BLaER1 (cell line): ENCODE data around the gene FAM78B.

ENCODE experiments used
- H3K27ac ChIP-seq: shearing (Covaris generic); formaldehyde crosslinking; 2 replicates; pipeline ENCODE4 v1.8.1; 2022
- H3K27me3 ChIP-seq: shearing (Covaris generic); formaldehyde crosslinking; 2 replicates; pipeline ENCODE4 v1.8.1; 2022
- H3K36me3 ChIP-seq: shearing (Covaris generic); formaldehyde crosslinking; 2 replicates; pipeline ENCODE4 v1.8.1; 2022
- H3K4me1 ChIP-seq: shearing (Covaris generic); formaldehyde crosslinking; 2 replicates; pipeline ENCODE4 v1.8.1; 2022
- H3K4me2 ChIP-seq: shearing (Covaris generic); formaldehyde crosslinking; 2 replicates; pipeline ENCODE4 v1.8.1; 2022
- H3K4me3 ChIP-seq: shearing (Covaris generic); formaldehyde crosslinking; 2 replicates; pipeline ENCODE4 v1.8.1; 2022
- H3K9ac ChIP-seq: shearing (Covaris generic); formaldehyde crosslinking; 2 replicates; pipeline ENCODE4 v1.8.1; 2022
- H3K9me3 ChIP-seq: shearing (Covaris generic); formaldehyde crosslinking; 2 replicates; pipeline ENCODE4 v1.8.1; 2022
- H4K20me1 ChIP-seq: shearing (Covaris generic); formaldehyde crosslinking; 2 replicates; pipeline ENCODE4 v1.8.1; 2022
- Cebpa-rat ChIP-seq: shearing (Covaris generic); IDR thresholded peaks from 2 replicates; pipeline ENCODE4 v1.8.1; 2022

FAM78B gene

GRCh38 chr1:166127003-166127402 lies 39.8 kb downstream of the FAM78B start:
- no peak overlapping the region for H3K4me2 ChIP-seq
- H3K4me1 ChIP-seq = no peaks in the 10 kb centered on the region
- no peaks in the 10 kb centered on the region for H4K20me1 ChIP-seq
- no peak for TF ChIP-seq Cebpa-rat
- H3K9me3 ChIP-seq = no peaks in the 10 kb centered on the region
- no peaks in the 10 kb centered on the region for H3K27me3 ChIP-seq
- no peak overlapping the region for H3K27ac ChIP-seq
- no peaks in the 10 kb centered on the region for H3K36me3 ChIP-seq
- H3K9ac ChIP-seq = no peak overlapping the region
- H3K4me3 ChIP-seq = no peak overlapping the region

GRCh38 chr1:166122873-166123466 lies 43.8 kb downstream of the FAM78B start:
- no peak overlapping the region for H3K27ac ChIP-seq
- no peak overlapping the region for H3K4me2 ChIP-seq
- H3K27me3 ChIP-seq = no peaks in the 10 kb centered on the region
- no peaks in the 10 kb centered on the region for H3K36me3 ChIP-seq
- no peaks in the 10 kb centered on the region for H3K4me1 ChIP-seq
- H3K9me3 ChIP-seq = no peaks in the 10 kb centered on the region
- no peaks in the 10 kb centered on the region for H4K20me1 ChIP-seq
- H3K4me3 ChIP-seq = no peak overlapping the region
- no peak overlapping the region for H3K9ac ChIP-seq
- no peak for TF ChIP-seq Cebpa-rat

DNA sequence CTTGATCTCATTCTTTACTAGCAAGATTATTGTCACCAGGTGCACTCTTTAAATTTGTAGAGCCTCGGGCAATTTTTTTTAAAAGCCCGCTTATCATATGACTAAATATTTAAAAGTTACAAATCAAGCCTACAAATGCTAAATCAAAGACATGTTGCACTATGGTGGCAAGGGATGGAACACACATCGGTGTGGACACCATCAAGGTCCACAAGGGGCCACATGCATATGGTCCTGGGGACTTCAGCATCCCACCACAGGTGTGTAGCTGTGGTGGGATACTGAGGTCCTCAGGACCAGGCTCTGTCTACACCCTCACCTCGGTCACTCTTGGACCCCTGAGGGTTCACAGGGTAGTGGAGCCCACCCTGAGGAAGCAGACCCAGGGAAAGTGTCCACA lies 45.8 kb downstream of the FAM78B start:
- TF ChIP-seq Cebpa-rat = no peak
- H3K27me3 ChIP-seq = no peaks in the 10 kb centered on the region

GRCh38 chr1:166120281-166120680 lies 46.5 kb downstream of the FAM78B start:
- Histone ChIP-seq H3K9ac (no peak overlapping the region), H3K27me3 (no peaks in the 10 kb centered on the region), H4K20me1 (no peaks in the 10 kb centered on the region), H3K9me3 (no peaks in the 10 kb centered on the region), H3K4me3 (no peak overlapping the region), H3K4me1 (no peaks in the 10 kb centered on the region), H3K36me3 (no peaks in the 10 kb centered on the region), H3K27ac (no peak overlapping the region), H3K4me2 (no peak overlapping the region)
- no peak for TF ChIP-seq Cebpa-rat

More for the DNA sequence above, 45.8 kb downstream of the FAM78B start:
- no peak overlapping the region for H3K4me2 ChIP-seq
- H3K4me1 ChIP-seq = no peaks in the 10 kb centered on the region
- H3K9me3 ChIP-seq = no peaks in the 10 kb centered on the region
- no peaks in the 10 kb centered on the region for H3K36me3 ChIP-seq
- no peaks in the 10 kb centered on the region for H4K20me1 ChIP-seq
- H3K4me3 ChIP-seq = no peak overlapping the region
- no peak overlapping the region for H3K9ac ChIP-seq
- no peak overlapping the region for H3K27ac ChIP-seq

DNA sequence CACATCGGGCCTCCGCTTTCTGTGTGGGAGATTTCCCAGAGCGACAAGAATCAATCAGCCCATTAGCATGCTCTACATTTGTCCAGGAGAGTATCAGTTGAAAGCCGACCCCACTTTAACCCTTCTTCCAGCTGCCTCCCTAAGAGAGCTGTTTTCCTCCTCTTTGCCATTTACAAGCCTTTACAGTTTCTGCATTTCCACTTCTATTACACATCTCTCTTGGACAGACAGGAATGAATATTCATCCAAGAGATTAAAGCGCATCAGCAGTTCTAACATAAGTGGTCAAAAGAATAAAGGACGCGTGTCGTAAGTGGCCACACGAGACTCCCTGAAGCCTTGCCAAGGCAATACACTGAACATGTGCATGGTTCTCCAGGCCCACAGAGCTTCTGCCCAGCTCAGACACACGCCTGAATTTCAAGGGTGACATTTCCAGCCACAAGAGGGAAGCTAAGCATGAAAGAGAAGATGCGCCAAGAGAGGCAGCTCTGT lies 47.3 kb downstream of the FAM78B start:
- Histone ChIP-seq H3K9me3 (no peaks in the 10 kb centered on the region), H3K4me2 (no peak overlapping the region), H3K4me3 (no peak overlapping the region), H3K36me3 (no peaks in the 10 kb centered on the region), H3K9ac (no peak overlapping the region), H4K20me1 (no peaks in the 10 kb centered on the region), H3K27me3 (no peaks in the 10 kb centered on the region), H3K4me1 (no peaks in the 10 kb centered on the region), H3K27ac (no peak overlapping the region)
- no peak for TF ChIP-seq Cebpa-rat

DNA sequence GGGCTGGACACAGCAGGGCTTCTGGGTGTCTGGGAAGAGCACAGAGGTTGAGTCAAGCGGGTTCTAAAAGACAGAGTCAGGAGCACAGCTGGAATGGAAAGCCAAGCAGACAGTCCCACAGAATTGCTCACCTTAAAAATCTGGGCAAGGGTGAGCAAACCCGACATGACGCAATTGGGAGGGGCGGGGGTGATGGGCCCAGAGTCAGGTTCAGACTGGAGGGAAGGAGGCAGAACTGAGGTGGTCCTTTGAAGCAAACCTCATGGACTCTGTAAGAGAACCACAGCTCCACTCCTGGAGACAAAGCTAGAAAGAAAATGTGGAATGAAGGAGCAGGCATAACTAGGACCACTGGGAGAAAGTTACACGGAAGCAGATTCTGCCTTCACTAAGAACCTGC lies 49.0 kb downstream of the FAM78B start:
- H3K9ac ChIP-seq = no peak overlapping the region
- H3K9me3 ChIP-seq = no peaks in the 10 kb centered on the region
- no peaks in the 10 kb centered on the region for H3K4me1 ChIP-seq
- no peaks in the 10 kb centered on the region for H3K27me3 ChIP-seq
- no peaks in the 10 kb centered on the region for H4K20me1 ChIP-seq
- H3K4me3 ChIP-seq = no peak overlapping the region
- H3K4me2 ChIP-seq = no peak overlapping the region
- no peaks in the 10 kb centered on the region for H3K36me3 ChIP-seq
- H3K27ac ChIP-seq = no peak overlapping the region
- no peak for TF ChIP-seq Cebpa-rat

DNA sequence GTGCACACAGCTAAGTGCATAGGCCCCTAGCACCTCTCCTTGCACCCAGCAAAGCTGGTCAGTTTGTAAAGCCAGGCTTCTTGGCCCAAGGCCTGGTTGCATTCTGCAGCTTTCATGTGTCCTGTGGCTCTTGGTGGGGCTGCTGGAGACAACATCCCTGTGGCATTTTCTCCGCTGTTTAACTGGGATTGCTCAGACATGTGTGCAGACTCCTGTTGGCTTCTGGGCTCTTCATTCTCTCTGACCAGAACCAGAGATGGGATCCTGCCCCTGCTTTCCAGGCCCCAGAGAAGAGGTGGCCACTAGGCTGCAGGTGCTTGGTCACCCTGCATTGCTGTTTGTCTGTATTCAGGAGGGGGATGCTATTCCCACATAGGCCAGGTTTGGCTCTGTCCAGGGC lies 50.8 kb downstream of the FAM78B start:
- no peak for TF ChIP-seq Cebpa-rat
- H3K9me3 ChIP-seq = no peaks in the 10 kb centered on the region
- no peak overlapping the region for H3K4me3 ChIP-seq

DNA sequence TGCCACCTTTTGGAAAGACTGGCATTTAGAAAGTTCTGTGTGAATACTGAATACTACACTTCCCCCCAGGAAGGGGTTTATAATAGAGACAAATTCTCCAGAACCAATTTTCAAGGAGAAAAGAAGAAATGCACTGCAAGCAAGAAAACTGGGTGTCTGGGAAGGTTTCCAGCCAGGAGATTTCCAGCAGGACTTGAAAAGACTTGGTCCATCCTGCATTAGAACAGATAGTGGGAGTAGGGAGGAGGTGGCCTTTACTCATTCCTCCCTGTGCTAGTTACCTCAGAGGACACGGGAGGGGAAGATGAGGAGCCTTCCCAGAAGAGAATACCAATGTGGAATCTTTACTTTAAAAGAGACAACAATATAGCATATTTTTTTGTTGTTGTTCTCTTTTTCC lies 52.4 kb downstream of the FAM78B start:
- H4K20me1 ChIP-seq = no peaks in the 10 kb centered on the region

More for the DNA sequence above, 50.8 kb downstream of the FAM78B start:
- no peaks in the 10 kb centered on the region for H3K27me3 ChIP-seq
- H4K20me1 ChIP-seq = no peaks in the 10 kb centered on the region
- no peaks in the 10 kb centered on the region for H3K4me1 ChIP-seq
- H3K4me2 ChIP-seq = no peak overlapping the region
- H3K36me3 ChIP-seq = no peaks in the 10 kb centered on the region
- H3K27ac ChIP-seq = no peak overlapping the region
- no peak overlapping the region for H3K9ac ChIP-seq

DNA sequence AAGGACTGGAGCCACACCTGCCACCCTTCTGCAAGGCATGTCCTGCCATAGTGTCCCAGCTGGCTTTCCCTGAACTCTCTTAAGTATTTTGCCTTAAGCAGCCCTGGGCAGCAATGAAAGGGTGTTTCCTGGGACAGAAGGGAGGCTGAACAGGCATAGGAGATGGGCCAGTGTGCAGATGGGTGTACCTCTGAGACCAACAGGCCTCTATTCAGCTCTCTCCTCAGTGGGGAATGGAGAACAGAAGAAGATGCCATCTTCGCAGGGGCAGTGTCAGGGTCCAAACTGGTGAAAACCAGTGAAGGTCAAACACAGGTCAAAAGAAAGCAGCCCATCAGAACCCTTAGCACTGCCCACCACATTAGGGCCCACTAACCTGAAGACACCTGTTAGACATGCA lies 53.2 kb downstream of the FAM78B start:
- no peak overlapping the region for H3K9ac ChIP-seq
- H3K27me3 ChIP-seq = no peaks in the 10 kb centered on the region
- no peaks in the 10 kb centered on the region for H3K9me3 ChIP-seq
- H3K27ac ChIP-seq = no peak overlapping the region
- no peaks in the 10 kb centered on the region for H3K4me1 ChIP-seq
- no peak for TF ChIP-seq Cebpa-rat
- H3K36me3 ChIP-seq = no peaks in the 10 kb centered on the region
- H3K4me3 ChIP-seq = no peak overlapping the region
- no peak overlapping the region for H3K4me2 ChIP-seq
- H4K20me1 ChIP-seq = no peaks in the 10 kb centered on the region

More for the DNA sequence above, 52.4 kb downstream of the FAM78B start:
- H3K4me3 ChIP-seq = no peak overlapping the region
- no peaks in the 10 kb centered on the region for H3K4me1 ChIP-seq
- no peak overlapping the region for H3K4me2 ChIP-seq
- H3K27me3 ChIP-seq = no peaks in the 10 kb centered on the region
- no peak overlapping the region for H3K9ac ChIP-seq
- H3K27ac ChIP-seq = no peak overlapping the region
- no peaks in the 10 kb centered on the region for H3K36me3 ChIP-seq
- no peak for TF ChIP-seq Cebpa-rat
- H3K9me3 ChIP-seq = no peaks in the 10 kb centered on the region

DNA sequence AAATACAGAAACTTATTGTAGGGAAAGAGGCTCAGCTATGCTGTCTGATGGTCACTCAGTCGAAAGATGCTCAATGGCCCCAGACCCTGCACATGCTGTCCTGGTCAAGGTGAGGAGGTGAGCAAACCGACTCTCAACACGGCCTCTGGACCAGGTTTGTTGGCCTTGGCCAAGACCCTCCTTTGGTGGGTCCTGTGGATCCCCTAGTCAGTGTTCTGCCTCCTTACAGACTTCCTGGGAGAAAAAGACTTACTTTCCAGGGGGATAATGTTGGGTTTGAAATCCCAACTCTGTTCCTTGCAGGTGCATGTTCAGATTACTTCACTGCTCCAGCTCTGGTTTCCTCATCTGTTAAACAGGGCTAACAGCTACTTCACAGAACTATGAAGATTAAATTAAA lies 53.8 kb downstream of the FAM78B start:
- Histone ChIP-seq H3K9ac (no peak overlapping the region), H3K27ac (no peak overlapping the region), H3K4me2 (no peak overlapping the region), H3K36me3 (no peaks in the 10 kb centered on the region), H3K4me1 (no peaks in the 10 kb centered on the region), H3K9me3 (no peaks in the 10 kb centered on the region), H3K4me3 (no peak overlapping the region), H3K27me3 (no peaks in the 10 kb centered on the region), H4K20me1 (no peaks in the 10 kb centered on the region)
- no peak for TF ChIP-seq Cebpa-rat

DNA sequence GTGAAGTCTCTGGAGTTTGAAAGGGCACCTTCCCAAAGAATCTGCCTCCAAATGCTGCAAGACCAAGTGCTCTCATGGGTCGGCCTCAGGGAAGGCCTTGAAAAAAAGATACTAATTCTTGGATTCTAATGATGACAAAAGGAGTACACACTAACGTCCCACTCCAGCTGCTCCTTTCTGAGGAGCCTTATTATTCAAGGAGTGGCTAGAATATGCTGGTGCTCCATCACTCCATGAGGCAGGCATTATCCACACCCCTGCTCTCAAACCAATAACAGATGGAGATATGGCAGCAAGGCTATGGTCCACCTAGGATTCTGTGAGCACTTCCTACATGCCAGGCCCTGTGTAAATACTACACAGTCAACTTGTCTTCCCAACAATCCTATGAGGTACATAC lies 54.4 kb downstream of the FAM78B start:
- Histone ChIP-seq H4K20me1 (no peaks in the 10 kb centered on the region), H3K27ac (no peak overlapping the region), H3K36me3 (no peaks in the 10 kb centered on the region), H3K27me3 (no peaks in the 10 kb centered on the region), H3K4me3 (no peak overlapping the region), H3K9me3 (no peaks in the 10 kb centered on the region), H3K9ac (no peak overlapping the region), H3K4me2 (no peak overlapping the region), H3K4me1 (no peaks in the 10 kb centered on the region)
- TF ChIP-seq Cebpa-rat = no peak
